Measurements from ENCODE around the gene OR4P4. TPM values are rescaled to one million over a fixed set of nuclear protein-coding genes. Genes with fewer than 3 reads are reported as not detected.

Gene OR4P4
- total RNA-seq = not detected in 2 replicates

GRCh38 chr11:55634813-55635212 lies at the start of gene OR4P4:
Gene OR4P4, plus strand, starts transcription at chr11:55635113.

DNA sequence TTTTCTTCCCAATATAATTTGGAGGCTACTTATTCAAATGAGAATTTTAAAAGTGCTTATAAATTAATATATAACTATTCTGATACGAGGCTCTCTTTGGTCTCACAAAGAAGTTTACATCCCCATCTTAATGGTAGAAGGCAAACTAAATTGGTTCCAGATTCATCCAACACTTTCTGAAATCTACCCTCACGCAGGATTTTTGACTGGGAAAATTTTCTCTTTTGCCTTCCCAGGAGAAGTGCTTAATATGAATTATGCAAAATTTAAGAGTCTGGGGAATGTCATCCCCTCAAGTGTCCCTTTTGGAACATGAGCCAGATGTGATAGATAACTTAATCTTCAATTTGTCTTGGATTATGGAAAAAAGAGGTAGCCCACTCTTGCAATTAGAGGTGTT lies 27.4 kb upstream of the OR4P4 start, which contains the start of gene OR4C11:
Gene OR4C11 (minus strand): TSS at position 101 of the 400 bp plus-strand sequence. CDS start 3,272 bp downstream, outside the sequence.

DNA sequence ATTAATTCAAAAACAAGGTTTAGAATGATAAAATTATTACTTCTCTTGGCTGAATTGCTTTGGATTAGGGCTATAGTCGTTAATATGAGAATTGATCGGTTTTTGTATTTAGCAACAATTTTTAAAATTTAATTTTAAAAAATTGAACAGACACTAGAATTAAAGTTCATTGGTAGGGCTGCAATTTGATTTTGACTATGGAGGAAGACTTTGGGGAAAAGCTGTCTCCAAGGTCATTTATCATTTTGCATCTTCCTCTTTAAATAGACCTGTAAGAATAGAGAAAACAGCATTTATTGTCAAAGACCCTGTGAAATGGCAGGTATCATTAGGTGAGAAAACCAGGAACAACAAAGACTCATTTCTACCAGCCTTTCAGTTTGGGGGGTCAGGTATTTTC lies 13.1 kb downstream of the OR4P4 start, which contains the start of gene OR4S2:
Gene OR4S2 (plus strand): TSS at position 301 of the 400 bp plus-strand sequence. CDS start 2,577 bp downstream, outside the sequence.

GRCh38 chr11:55661901-55662300 lies 27.0 kb downstream of the OR4P4 start, which contains the start of gene OR4C6:
Gene OR4C6, plus strand, starts transcription at chr11:55662201. Its CDS starts 2,966 bp downstream, at chr11:55665167.

Other genes starting within 250 kb of the OR4P4 start
- gene OR4C15, start 80.6 kb upstream of the OR4P4 start, total RNA-seq = not detected in 2 replicates
- not detected in 2 replicates for gene OR4C16, start 63.0 kb upstream of the OR4P4 start, total RNA-seq
- not detected in 2 replicates for gene OR4C11, start 27.5 kb upstream of the OR4P4 start, total RNA-seq
- not detected in 2 replicates for gene OR4S2, start 13.2 kb downstream of the OR4P4 start, total RNA-seq
- gene OR4C6, start 27.1 kb downstream of the OR4P4 start, total RNA-seq = not detected in 2 replicates
- gene OR5D13, start 138.3 kb downstream of the OR4P4 start, total RNA-seq = not detected in 2 replicates
- not detected in 2 replicates for gene OR5D14, start 160.4 kb downstream of the OR4P4 start, total RNA-seq
- not detected in 2 replicates for gene OR5L1, start 176.3 kb downstream of the OR4P4 start, total RNA-seq
- gene OR5D18, start 184.5 kb downstream of the OR4P4 start, total RNA-seq = not detected in 2 replicates
- not detected in 2 replicates for gene OR5L2, start 192.1 kb downstream of the OR4P4 start, total RNA-seq
- not detected in 2 replicates for gene OR5D16, start 203.6 kb downstream of the OR4P4 start, total RNA-seq
- not detected in 2 replicates for gene TRIM51, start 248.2 kb downstream of the OR4P4 start, total RNA-seq